GM03348 (cell line): ENCODE data around the gene GPRIN1.
"Not testable (repeated sequence)": the region's sequence is repeated elsewhere in the genome, so short reads cannot be mapped to it uniquely, and the experiment has no call there.

Experiments used
- DNase-seq: peaks from one replicate; pipeline ENCODE4 v3.0.0; 2012; ENCODE audit warnings: low spot score

GPRIN1 gene

DNA sequence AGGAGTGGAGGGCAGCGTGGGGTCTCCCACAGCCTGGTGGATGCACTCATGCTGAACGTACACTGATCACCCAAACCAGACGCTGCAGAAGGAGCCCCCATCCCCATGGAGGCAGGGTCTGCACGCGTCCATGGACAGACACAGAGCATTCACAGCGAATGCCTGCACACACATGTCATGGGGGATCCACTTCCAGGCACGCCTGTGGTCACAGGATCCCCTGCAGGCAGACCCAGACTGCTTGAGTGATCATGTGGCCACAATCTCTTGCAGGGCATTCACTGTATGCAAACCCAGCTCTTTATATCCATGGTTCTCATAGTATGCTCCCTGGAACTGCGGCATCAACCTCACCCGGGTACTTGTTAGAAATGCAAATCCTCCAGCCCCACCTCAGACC, 15.0 kb upstream of the GPRIN1 start:
- no peak for DNase-seq

DNA sequence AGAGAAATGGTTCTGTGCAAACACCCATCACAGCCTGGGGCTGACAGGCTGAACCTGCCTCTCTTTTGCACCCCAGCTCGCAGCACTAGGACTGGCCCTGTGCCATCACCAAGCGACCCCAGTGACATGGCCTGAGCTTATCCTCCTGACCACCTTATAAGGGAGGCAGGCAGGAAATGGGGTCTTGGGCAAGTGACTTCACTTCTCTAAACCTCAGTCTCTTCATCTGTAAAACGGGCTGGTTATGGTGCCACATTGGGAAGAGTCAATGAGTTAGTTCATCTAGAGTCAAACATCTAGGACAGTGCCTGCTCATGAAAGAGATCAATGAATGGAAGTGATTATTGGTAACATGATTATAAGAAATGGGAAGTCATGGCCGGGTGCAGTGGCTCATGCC, 14.2 kb upstream of the GPRIN1 start:
- no peak for DNase-seq

- DNase-seq: no peak
Measured at GRCh38 chr5:176621661-176622079, 11.7 kb upstream of the GPRIN1 start.

DNA sequence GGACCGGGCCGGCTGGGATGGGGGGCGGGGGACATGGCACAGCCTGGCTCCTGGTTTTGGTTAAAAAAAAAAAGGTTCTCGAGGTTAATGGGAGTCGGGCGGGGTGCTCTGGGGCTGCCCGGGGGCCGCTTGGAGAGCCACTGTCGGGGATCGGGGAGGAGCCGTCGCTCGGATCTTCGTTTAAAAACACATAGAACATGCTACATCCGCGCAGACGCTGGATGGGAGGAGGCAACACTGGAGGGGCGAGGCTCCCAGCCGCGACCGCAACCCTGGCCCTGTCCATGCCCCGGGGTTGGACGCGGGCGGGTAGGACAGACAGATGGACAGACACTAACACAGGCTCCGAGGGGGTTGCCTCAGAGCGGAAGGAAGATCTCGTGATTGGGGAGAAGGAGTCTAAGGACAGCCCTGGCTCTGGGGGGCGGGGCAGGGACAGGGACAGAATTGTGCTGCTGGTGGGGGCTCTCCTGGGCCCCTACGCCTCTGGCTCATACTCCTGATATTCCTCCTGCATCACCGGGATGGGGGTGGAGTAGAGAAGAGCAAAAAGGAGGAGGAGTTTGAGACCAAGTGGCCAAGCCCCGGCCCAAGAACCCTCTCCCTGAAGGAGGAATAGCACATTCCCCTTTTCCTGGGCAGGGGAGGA, 10.5 kb upstream of the GPRIN1 start:
- peak; percentile 51 for DNase-seq

- DNase-seq: no peak
Measured at GRCh38 chr5:176619569-176620332, 9.8 kb upstream of the GPRIN1 start.

DNA sequence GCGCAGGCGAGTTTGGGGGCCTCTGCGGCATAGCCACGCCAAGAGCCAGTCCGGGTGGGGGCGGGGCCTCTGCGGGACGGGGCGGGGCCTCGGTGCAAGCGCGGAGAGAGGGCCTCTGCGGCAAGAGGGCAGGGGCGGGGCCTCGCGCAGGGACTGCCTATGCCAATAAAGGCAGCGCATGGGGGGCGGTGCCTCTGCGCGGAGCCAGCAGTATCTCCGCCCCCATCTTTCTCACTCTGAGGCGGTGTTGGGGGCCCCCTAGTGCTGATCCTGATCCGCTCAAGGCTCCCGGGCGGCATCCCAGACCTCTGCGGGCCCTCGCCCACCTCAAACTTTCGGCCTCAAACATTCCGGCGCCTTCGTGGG, 9.2 kb upstream of the GPRIN1 start:
- peak; percentile 92 for DNase-seq

GRCh38 chr5:176618783-176619182, 8.8 kb upstream of the GPRIN1 start:
- no peak for DNase-seq

- no peak for DNase-seq
Measured at GRCh38 chr5:176616511-176616910, 6.6 kb upstream of the GPRIN1 start.

GRCh38 chr5:176614805-176615478, 5.0 kb upstream of the GPRIN1 start:
- peak; percentile 89 for DNase-seq

DNA sequence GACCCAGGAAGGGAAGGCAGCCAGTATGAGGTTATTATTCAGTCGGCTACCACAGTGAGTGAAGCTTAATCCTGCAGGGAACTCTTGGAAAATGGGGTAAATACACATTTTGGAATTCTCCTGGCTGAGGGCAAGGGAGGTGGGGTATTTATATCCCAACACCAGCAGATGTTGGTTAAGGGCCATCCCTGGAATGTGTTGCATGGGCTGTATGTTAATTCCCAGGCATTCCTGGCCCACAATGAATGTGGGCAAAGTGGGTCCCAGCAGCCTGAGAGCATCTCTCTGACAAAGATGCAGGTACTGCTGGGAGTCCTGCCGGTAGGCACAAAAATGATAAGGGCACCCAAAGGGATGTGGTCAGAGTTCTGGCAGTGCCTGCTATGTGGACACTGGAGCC, 2.9 kb upstream of the GPRIN1 start:
- no peak for DNase-seq

DNA sequence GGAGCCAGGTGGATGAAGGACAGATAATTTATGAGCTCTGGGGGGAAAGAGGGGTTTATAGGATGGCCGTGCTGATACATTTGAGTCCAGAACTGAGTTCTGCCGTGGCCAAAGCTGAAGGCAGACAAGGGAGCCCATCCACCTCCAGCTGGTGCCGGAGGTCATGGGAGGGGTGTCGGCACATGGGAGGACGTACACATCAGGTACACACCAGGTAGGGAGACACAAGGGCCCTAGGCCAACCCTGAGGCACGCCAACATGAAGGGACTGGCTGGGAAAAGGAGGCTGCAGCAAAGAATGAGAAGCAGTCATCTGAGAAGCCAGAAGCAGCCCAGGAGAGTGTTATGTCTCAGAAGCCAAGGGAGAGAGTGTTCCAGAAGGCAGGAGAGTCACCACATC, 2.1 kb upstream of the GPRIN1 start:
- no peak for DNase-seq

DNA sequence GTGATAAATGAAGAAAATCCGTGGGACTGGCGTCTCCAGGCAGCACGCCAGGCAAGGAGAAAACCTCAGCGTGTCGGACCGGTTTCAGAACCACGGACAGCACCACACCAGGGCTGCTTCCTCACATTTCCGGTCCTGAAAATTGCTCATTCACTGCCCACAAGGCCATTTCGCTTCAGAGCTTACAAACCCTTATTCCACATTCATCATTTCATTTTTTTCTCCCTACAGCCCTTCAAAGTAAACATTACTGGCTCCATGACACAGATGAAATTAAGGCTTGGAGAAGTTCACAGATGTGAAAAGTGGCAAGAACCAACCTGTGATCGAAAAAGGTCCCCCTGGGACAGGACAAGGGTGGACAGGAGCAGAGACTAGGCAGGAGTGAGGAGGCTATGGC, 1.5 kb upstream of the GPRIN1 start:
- DNase-seq: peak; percentile 87

GRCh38 chr5:176610435-176610773, 448 bp upstream of the GPRIN1 start:
- DNase-seq: peak; percentile 25

GRCh38 chr5:176608937-176609723, 826 bp downstream of the GPRIN1 start:
- no peak for DNase-seq

DNA sequence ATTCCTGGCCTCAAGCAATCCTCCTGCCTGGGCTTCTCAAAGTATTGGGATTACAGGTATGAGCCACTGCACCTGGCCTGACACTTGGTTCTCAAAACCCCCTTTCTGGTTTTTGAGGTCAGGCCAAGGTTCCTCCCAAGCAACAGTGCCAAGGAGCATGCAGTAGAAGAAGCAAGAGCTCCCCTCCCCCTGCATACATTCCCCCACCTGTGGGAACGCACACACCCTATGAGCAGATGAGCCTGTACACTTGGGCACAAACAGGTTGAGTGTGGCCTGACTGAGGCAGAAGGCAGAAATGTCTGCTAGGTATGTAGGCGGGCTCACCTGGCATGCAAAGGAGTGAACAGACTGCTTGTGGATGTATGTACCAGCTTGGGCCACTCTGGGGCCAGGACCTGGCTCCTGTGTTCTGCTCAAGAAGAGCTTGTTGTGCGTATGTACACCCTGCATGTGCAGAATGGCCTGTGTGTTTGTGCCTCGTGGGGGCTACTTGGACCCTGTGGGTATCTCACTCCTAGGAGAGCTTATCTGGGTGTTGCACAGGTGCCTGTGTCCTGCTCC, 1.7 kb downstream of the GPRIN1 start:
- DNase-seq: no peak

DNA sequence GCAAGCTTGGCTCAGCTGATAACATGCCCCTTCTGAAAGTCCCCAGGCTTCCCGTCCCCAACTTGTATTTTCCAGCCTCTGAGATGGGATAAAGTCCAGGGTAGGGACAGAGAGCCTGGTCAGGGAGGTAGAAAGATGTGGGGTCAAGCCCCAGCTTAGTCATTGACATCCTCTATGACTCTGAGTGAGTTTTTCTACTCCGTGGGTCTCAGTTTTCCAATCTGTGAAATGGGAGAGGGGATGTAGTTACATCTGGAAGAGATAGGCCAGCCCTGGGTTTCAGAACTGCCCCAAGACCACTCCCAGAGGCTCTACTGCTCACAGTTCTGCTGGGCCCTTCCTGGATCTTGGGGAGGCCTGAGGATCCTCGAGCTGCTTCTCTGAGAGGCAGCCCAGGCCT, 3.1 kb downstream of the GPRIN1 start:
- DNase-seq: no peak

DNA sequence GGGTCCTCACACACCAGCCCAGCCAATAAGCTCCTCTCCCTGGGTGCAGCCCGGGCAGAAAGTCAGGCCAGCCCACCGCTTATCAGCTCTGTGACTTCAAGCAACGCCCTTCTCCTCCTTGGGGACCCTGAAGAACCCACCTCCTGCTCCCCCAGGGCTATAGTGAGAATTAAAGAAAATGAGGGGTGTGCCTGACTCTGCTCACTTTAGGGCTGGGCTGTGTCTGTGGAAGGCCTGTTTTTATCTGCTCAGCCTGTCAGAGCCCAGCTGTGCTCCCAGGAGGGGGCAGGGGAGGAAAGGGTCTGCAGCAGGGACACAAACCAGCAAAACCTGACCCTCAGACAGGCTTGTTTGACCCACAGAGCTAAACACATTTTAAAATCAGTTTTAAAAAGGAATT, 3.9 kb downstream of the GPRIN1 start:
- DNase-seq: no peak

DNA sequence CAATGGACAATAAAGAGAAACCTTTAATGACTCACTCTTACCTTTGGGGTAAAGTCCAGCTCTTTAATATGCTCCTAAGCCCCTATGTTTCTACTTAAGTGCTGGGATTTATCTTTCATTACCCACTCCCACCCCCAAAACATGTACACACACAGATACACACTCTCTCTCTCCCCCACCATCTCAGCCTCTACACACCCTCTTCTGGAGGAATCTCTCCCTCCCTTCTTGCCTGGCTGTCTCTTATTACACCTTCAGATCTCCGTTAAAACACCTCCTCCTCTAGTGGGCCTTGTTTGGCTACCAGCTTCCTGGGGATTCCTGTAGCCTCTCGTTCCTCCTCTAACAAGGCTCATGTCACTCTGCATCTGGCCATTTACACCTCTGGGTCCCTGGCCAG, 6.9 kb downstream of the GPRIN1 start:
- no peak for DNase-seq

- no peak for DNase-seq
Measured at GRCh38 chr5:176601901-176602482, 8.0 kb downstream of the GPRIN1 start.

GRCh38 chr5:176599749-176600430, 10.1 kb downstream of the GPRIN1 start:
- not testable (repeated sequence) for DNase-seq
